Right lobe of liver (tissue), 6 donors: ENCODE measurements around the gene HOXC11. TPM values are rescaled to one million over a fixed set of nuclear protein-coding genes. Genes with fewer than 3 reads are reported as not detected.

Source experiments
- ATAC-seq, 4 donors: fragments of 200-7000 bp; cut with Tn5 transposase; one replicate each; pipeline ENCODE4 v1.9.1; 2020; ENCODE audit warnings: mild to moderate bottlenecking in 4 of 4, moderate library complexity in 4 of 4
- DNase-seq, 3 donors: peaks; one replicate each; pipeline ENCODE4 v3.0.0-alpha.2; 2020
- H3K27ac ChIP-seq, 3 donors: fragments of 200-600 bp; one replicate each; pipeline ENCODE4 v1.8.0; 2022
- H3K27me3 ChIP-seq, 2 donors: fragments of 200-600 bp; one replicate each; pipeline ENCODE4 v1.8.0; 2022
- H3K36me3 ChIP-seq, 4 donors: fragments of 200-600 bp; sonication (generic) in 1 of 4; one replicate each; pipeline versions ENCODE4 v1.5.1 to v1.8.0; 2017 to 2022; ENCODE audit warnings: control low read depth in 1 of 4
- H3K4me1 ChIP-seq, 4 donors: fragments of 200-600 bp; sonication (generic) in 1 of 4; one replicate each; pipeline versions ENCODE4 v1.5.1 to v1.8.0; 2017 to 2022; ENCODE audit warnings: control low read depth in 1 of 4
- H3K4me3 ChIP-seq, 3 donors: fragments of 200-600 bp; one replicate each; pipeline ENCODE4 v1.8.0; 2022
- H3K9me3 ChIP-seq, 4 donors: fragments of 200-600 bp; sonication (generic) in 1 of 4; one replicate each; pipeline versions ENCODE4 v1.5.1 to v1.8.0; 2017 to 2022; ENCODE audit warnings: control low read depth in 1 of 4
- CTCF ChIP-seq, 4 donors: fragments of 200-600 bp in 3 of 4; fragments of 450-650 bp in 1 of 4; IDR thresholded peaks; one replicate each; pipeline versions ENCODE4 v1.5.1 to v1.8.0; 2016 to 2022; ENCODE audit warnings: antibody characterized with exemption in 4 of 4, mild to moderate bottlenecking in 2 of 4
- POLR2A ChIP-seq: fragments of 450-650 bp; IDR thresholded peaks from one replicate; pipeline ENCODE4 v1.6.1; 2017; ENCODE audit warnings: antibody characterized with exemption, mild to moderate bottlenecking
- WGBS: methylation state at CpG from one replicate; pipeline ENCODE4 v1.1.6; 2018; ENCODE audit warnings: low coverage, low lambda C conversion rate; ENCODE audit not compliant: insufficient coverage; ENCODE audit errors: missing lambda C conversion rate; 5-methylcytosine and 5-hydroxymethylcytosine counted together
- intact Hi-C, 2 donors: fragments of 100-400 bp; cut with DNase I; formaldehyde crosslinking; loops; one replicate each; pipeline versions ENCODE4 v1.11.2 to v1.14.1; 2022
- total RNA-seq, 6 experiments: library from RNA; depleted of rRNA in 2 of 6; stranded (reverse); fragments of >200 nt in 2 of 6; fragmentation: NEBNext Ultra II Directional in 3 of 6; extraction: Animal tissue kit (Norgen Biotek cat#: 25700) in 3 of 6; gene quantifications; one replicate each; pipeline versions ENCODE4 v1.1.0 to v1.2.4, GENCODE V29; 2016 to 2023
- donor health status: DM: no; HTN: yes; CAD: no.
- donor health status: DM: no; HTN: no; CAD: no.
- donor health status: DM: no; HTN: no; CAD: no.
- donor health status: DM: no; HTN: yes; CAD: no.
- donor health status: DM: no; HTN: yes; CAD: no.

HOXC11 gene
- total RNA-seq, 6 experiments from 2014 or later: not detected

GRCh38 chr12:53942467-53942997, 30.4 kb upstream of the HOXC11 start:
- no peaks in the 10 kb centered on the region for H3K9me3 ChIP-seq
- ATAC-seq (no peak), DNase-seq (no peak)
- TF ChIP-seq POLR2A (no peak), CTCF (IDR thresholded peaks at IDR 0.05) (no peak)
- 6% methylated on average over 2 of the region's 2 CpGs for WGBS
- H3K36me3 ChIP-seq: no peaks in the 10 kb centered on the region
- H3K4me3 ChIP-seq: no peak overlapping the region
- H3K27me3 ChIP-seq: peaks cover 8 to 64% of the 10 kb centered on the region in 2 donors
- H3K4me1 ChIP-seq: no peaks in the 10 kb centered on the region
- intact Hi-C loops: no loop called here
- no peak overlapping the region for H3K27ac ChIP-seq

GRCh38 chr12:53944209-53944608, 28.7 kb upstream of the HOXC11 start:
- H3K27me3 ChIP-seq: peaks cover 4 to 53% of the 10 kb centered on the region in 2 donors
- intact Hi-C loops: no loop called here
- H3K36me3 ChIP-seq: no peaks in the 10 kb centered on the region
- 10% methylated on average over 4 of the region's 4 CpGs for WGBS
- no peaks in the 10 kb centered on the region for H3K4me1 ChIP-seq
- TF ChIP-seq CTCF (IDR thresholded peaks at IDR 0.05) (no peak), POLR2A (no peak)
- no peak overlapping the region for H3K4me3 ChIP-seq
- ATAC-seq: no peak
- H3K9me3 ChIP-seq: no peaks in the 10 kb centered on the region
- DNase-seq: no peak
- H3K27ac ChIP-seq: no peak overlapping the region

GRCh38 chr12:53944907-53945847, 27.7 kb upstream of the HOXC11 start:
- no peak overlapping the region for H3K27ac ChIP-seq
- H3K27me3 ChIP-seq: peaks cover 4 to 47% of the 10 kb centered on the region in 2 donors
- no peaks in the 10 kb centered on the region for H3K9me3 ChIP-seq
- TF ChIP-seq CTCF (IDR thresholded peaks at IDR 0.05) (no peak), POLR2A (no peak)
- no peak overlapping the region for H3K4me3 ChIP-seq
- intact Hi-C loops: no loop called here
- 8% methylated on average over 25 of the region's 51 CpGs for WGBS
- ATAC-seq: no peak
- no peaks in the 10 kb centered on the region for H3K4me1 ChIP-seq
- no peaks in the 10 kb centered on the region for H3K36me3 ChIP-seq
- DNase-seq: no peak

- Histone ChIP-seq H3K27me3 (peaks cover 8 to 60% of the 10 kb centered on the region in 2 donors), H3K4me1 (peaks cover 0 to 3% (median 0%) of the 10 kb centered on the region in 4 donors), H3K4me3 (no peak overlapping the region), H3K27ac (no peak overlapping the region), H3K9me3 (no peaks in the 10 kb centered on the region), H3K36me3 (no peaks in the 10 kb centered on the region)
- DNase-seq (no peak), ATAC-seq (no peak)
- TF ChIP-seq CTCF (IDR thresholded peaks at IDR 0.05) (no peak), POLR2A (no peak)
- intact Hi-C loops: no loop called here
Measured at GRCh38 chr12:53947743-53948142, 25.2 kb upstream of the HOXC11 start.
